GM23248 (cell line): ENCODE data around the gene FOXE1. TPM values are rescaled to one million over a fixed set of nuclear protein-coding genes. Genes with fewer than 3 reads are reported as not detected.

Source experiments
- DNase-seq: peaks from one replicate; pipeline ENCODE4 v3.0.0-alpha.2; 2015
- H2AFZ ChIP-seq: fragments of 200-600 bp; sonication (generic); 2 replicates; pipeline ENCODE4 v1.6.1; 2016; ENCODE audit warnings: antibody characterized with exemption
- H3F3A ChIP-seq: fragments of 200-600 bp; sonication (generic); 2 replicates; pipeline ENCODE4 v1.6.1; 2016; ENCODE audit warnings: mild to moderate bottlenecking, antibody characterized with exemption, mixed run types; ENCODE audit not compliant: insufficient read depth
- H3K27ac ChIP-seq: fragments of 200-600 bp; sonication (generic); 2 replicates; pipeline ENCODE4 v1.5.1; 2016; ENCODE audit warnings: mild to moderate bottlenecking
- H3K27me3 ChIP-seq: fragments of 200-600 bp; sonication (generic); replicated peaks from 2 replicates; pipeline ENCODE4 v1.6.1; 2016; ENCODE audit warnings: mild to moderate bottlenecking; ENCODE audit not compliant: insufficient read depth
- H3K36me3 ChIP-seq: fragments of 200-600 bp; sonication (generic); 2 replicates; pipeline ENCODE4 v1.6.1; 2016; ENCODE audit warnings: low read depth, mild to moderate bottlenecking
- H3K4me1 ChIP-seq: fragments of 200-600 bp; sonication (generic); 2 replicates; pipeline ENCODE4 v1.6.1; 2016; ENCODE audit warnings: mild to moderate bottlenecking; ENCODE audit not compliant: insufficient read depth
- H3K4me2 ChIP-seq: fragments of 200-600 bp; sonication (generic); one replicate; pipeline ENCODE4 v1.6.1; 2016; ENCODE audit warnings: mild to moderate bottlenecking; ENCODE audit not compliant: unreplicated experiment
- H3K4me3 ChIP-seq: fragments of 200-600 bp; sonication (generic); 2 replicates; pipeline ENCODE4 v1.5.1; 2016; ENCODE audit warnings: mild to moderate bottlenecking
- H3K79me2 ChIP-seq: fragments of 200-600 bp; sonication (generic); 2 replicates; pipeline ENCODE4 v1.6.1; 2016; ENCODE audit warnings: mild to moderate bottlenecking; ENCODE audit not compliant: insufficient read depth
- H3K9ac ChIP-seq: fragments of 200-600 bp; sonication (generic); 2 replicates; pipeline ENCODE4 v1.6.1; 2016; ENCODE audit warnings: mild to moderate bottlenecking
- H3K9me2 ChIP-seq: fragments of 200-600 bp; sonication (generic); 2 replicates; pipeline ENCODE4 v1.6.1; 2016; ENCODE audit warnings: mixed run types, mild to moderate bottlenecking, moderate library complexity; ENCODE audit not compliant: insufficient read depth
- H3K9me3 ChIP-seq: fragments of 200-600 bp; sonication (generic); one replicate; pipeline ENCODE4 v1.6.1; 2017; ENCODE audit warnings: low read depth
- H4K20me1 ChIP-seq: fragments of 200-600 bp; sonication (generic); 2 replicates; pipeline ENCODE4 v1.6.0; 2016; ENCODE audit not compliant: insufficient read depth
- EZH2 ChIP-seq: fragments of 200-600 bp; sonication (generic); IDR thresholded peaks from 2 replicates; pipeline ENCODE4 v1.6.1; 2018; ENCODE audit warnings: antibody characterized with exemption, mild to moderate bottlenecking; ENCODE audit not compliant: insufficient read depth, poor library complexity, severe bottlenecking
- EZH2phosphoT487 ChIP-seq: fragments of 200-600 bp; sonication (generic); IDR thresholded peaks from 2 replicates; pipeline ENCODE4 v1.6.1; 2018; ENCODE audit warnings: antibody characterized with exemption, moderate library complexity, mild to moderate bottlenecking, low read depth; ENCODE audit not compliant: insufficient read depth
- WGBS, 2 experiments: methylation state at CpG; one replicate each; pipeline ENCODE4 v1.1.6; 2015 to 2017; ENCODE audit warnings: low lambda C conversion rate in 2 of 2, low coverage in 1 of 2; ENCODE audit errors: missing lambda C conversion rate in 2 of 2; 5-methylcytosine and 5-hydroxymethylcytosine counted together
- in situ Hi-C: fragments of 300-500 bp; cut with MboI; formaldehyde crosslinking; loops from 2 replicates; pipeline ENCODE4 v1.15.0; 2020
- polyA plus RNA-seq: library from polyadenylated mRNA; unstranded; fragments of >200 nt; fragmentation: Nextera tagmentation; extraction: Ambion mirVana; gene quantifications from 2 replicates; pipeline ENCODE4 v1.2.1, GENCODE V29; 2016
- total RNA-seq: library from RNA; depleted of rRNA; stranded (reverse); fragments of >200 nt; shearing (Covaris generic); gene quantifications from 2 replicates; pipeline ENCODE4 v1.2.3, GENCODE V29; 2014

Gene FOXE1
- total and polyA plus RNA-seq, 2 experiments from 2014 or later: not detected

- in situ Hi-C loops: no loop called here
- no peak overlapping the region for H2AFZ ChIP-seq
Observed at GRCh38 chr9:97848480-97849237, 4.4 kb upstream of the FOXE1 start.

GRCh38 chr9:97849980-97850379 is 3.0 kb upstream of the FOXE1 start:
- Histone ChIP-seq H3K79me2 (no peaks in the 10 kb centered on the region), H3K9ac (no peak overlapping the region), H3K4me2 (no peak overlapping the region), H3K36me3 (no peaks in the 10 kb centered on the region), H3K4me3 (no peak overlapping the region), H3K27me3 (peaks cover 88% of the 10 kb centered on the region), H3K9me2 (no peaks in the 10 kb centered on the region), H3K4me1 (no peaks in the 10 kb centered on the region), H3K9me3 (no peaks in the 10 kb centered on the region), H4K20me1 (no peaks in the 10 kb centered on the region), H3F3A (peaks cover 4% of the 10 kb centered on the region; the same call in 1 of the 2 replicates), H2AFZ (no peak overlapping the region), H3K27ac (no peak overlapping the region)
- TF ChIP-seq EZH2 (no peak), EZH2phosphoT487 (no peak)
- in situ Hi-C loops: no loop called here
- 31 to 34% methylated on average over 3 of the region's 3 CpGs for WGBS, 2 experiments
- no peak for DNase-seq

More at GRCh38 chr9:97848480-97849237, 4.4 kb upstream of the FOXE1 start:
- Histone ChIP-seq H3K27me3 (peaks cover 90% of the 10 kb centered on the region), H3K4me2 (peak overlapping the region; percentile 43), H3K9ac (no peak overlapping the region), H3K79me2 (no peaks in the 10 kb centered on the region), H3F3A (peaks cover 4% of the 10 kb centered on the region; the same call in 1 of the 2 replicates), H3K9me3 (no peaks in the 10 kb centered on the region), H3K4me3 (0 out of 2 replicates have a peak overlapping the region, but pooled peaks have one; percentile 6), H3K4me1 (no peaks in the 10 kb centered on the region), H3K27ac (no peak overlapping the region), H3K9me2 (no peaks in the 10 kb centered on the region), H3K36me3 (no peaks in the 10 kb centered on the region), H4K20me1 (no peaks in the 10 kb centered on the region)
- 6 to 8% methylated on average over 46 to 61 of the region's 61 CpGs for WGBS, 2 experiments
- DNase-seq: peak; percentile 39
- TF ChIP-seq EZH2phosphoT487 (0 out of 2 replicates have a peak, but pooled peaks have one; percentile 54), EZH2 (peak; percentile 88)

- no peak overlapping the region for H3K4me3 ChIP-seq
- H3K36me3 ChIP-seq: no peaks in the 10 kb centered on the region
- peaks cover 89% of the 10 kb centered on the region for H3K27me3 ChIP-seq
- H3K9ac ChIP-seq: no peak overlapping the region
- no peaks in the 10 kb centered on the region for H4K20me1 ChIP-seq
- H3K27ac ChIP-seq: no peak overlapping the region
- no peaks in the 10 kb centered on the region for H3K9me3 ChIP-seq
- no peaks in the 10 kb centered on the region for H3K79me2 ChIP-seq
- no peaks in the 10 kb centered on the region for H3K9me2 ChIP-seq
- H3K4me2 ChIP-seq: no peak overlapping the region
- no peak for DNase-seq
- no peak overlapping the region for H2AFZ ChIP-seq
- TF ChIP-seq EZH2 (peak; percentile 83), EZH2phosphoT487 (peak; percentile 58; the same call in 1 of the 2 replicates)
- H3F3A ChIP-seq: peaks cover 4% of the 10 kb centered on the region; the same call in 1 of the 2 replicates
- in situ Hi-C loops: no loop called here
- H3K4me1 ChIP-seq: no peaks in the 10 kb centered on the region
- WGBS, 2 experiments: 17 to 19% methylated on average over 13 of the region's 13 CpGs
Observed at GRCh38 chr9:97850746-97851445, 2.1 kb upstream of the FOXE1 start.

- Histone ChIP-seq H2AFZ (no peak overlapping the region), H3K9ac (no peak overlapping the region), H3K79me2 (no peaks in the 10 kb centered on the region), H3K4me1 (no peaks in the 10 kb centered on the region), H4K20me1 (no peaks in the 10 kb centered on the region), H3F3A (peaks cover 4% of the 10 kb centered on the region; the same call in 1 of the 2 replicates), H3K9me3 (no peaks in the 10 kb centered on the region), H3K4me2 (no peak overlapping the region), H3K27me3 (peaks cover 89% of the 10 kb centered on the region), H3K36me3 (no peaks in the 10 kb centered on the region), H3K27ac (no peak overlapping the region), H3K4me3 (no peak overlapping the region), H3K9me2 (no peaks in the 10 kb centered on the region)
- TF ChIP-seq EZH2phosphoT487 (no peak; the same call in 1 of the 2 replicates), EZH2 (no peak)
- in situ Hi-C loops: no loop called here
- DNase-seq: no peak
- WGBS, 2 experiments: 15% methylated on average over 19 to 23 of the region's 23 CpGs
Observed at GRCh38 chr9:97851446-97851883, 1.6 kb upstream of the FOXE1 start.
